Measurements from ENCODE around the gene PITPNC1. TPM values are rescaled to one million over a fixed set of nuclear protein-coding genes. Genes with fewer than 3 reads are reported as not detected.

The PITPNC1 gene
- polyA plus RNA-seq, 1 of the 3 experiments (the other 2 are of a cell fraction): 18.4 TPM

DNA sequence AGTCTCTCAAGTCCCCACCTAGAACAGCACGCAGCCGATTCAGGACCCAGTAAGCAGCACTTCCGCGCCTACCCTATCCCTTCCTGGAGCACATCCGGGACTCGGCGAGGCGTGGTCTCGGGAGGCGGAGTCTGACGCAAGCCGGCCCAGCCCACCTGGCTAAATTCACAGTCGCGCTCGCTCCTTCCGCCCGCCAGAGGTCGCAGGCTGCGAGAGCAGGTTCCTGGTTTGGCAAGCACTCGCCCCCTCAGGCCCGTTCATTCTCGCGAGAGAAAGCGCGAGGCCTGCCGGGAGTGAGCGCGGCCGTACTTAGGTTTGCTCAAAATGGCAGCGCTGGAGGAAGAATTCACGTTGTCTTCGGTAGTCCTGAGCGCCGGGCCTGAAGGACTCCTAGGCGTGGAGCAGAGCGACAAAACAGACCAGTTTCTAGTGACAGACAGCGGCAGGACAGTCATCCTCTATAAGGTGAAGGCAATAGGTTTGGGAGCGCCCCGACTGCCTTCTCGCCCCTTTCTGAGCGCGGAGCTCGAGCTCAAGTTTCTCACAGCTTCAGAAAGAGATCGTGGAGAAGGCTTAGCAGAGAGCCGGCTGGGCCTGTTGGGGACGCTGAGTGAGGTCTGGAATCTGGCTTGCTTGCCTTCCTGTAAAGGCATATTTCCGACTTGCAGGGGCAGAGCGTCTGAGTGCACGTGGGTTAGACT lies 340.7 kb downstream of the PITPNC1 start, which contains the start of gene NOL11 (continued):
- TF ChIP-seq RAD21 (IDR thresholded peaks at IDR 0.05; ENCODE audit: low read length) (peak; percentile 70), MEF2A (IDR thresholded peaks at IDR 0.05; ENCODE audit: borderline replicate concordance, low read depth) (no peak), CHD2 (IDR thresholded peaks at IDR 0.05; ENCODE audit: low read length, partially characterized antibody) (peak; percentile 100), ELF1 (IDR thresholded peaks at IDR 0.05) (peak; percentile 97), JUND (IDR thresholded peaks at IDR 0.05) (no peak), TCF12 (IDR thresholded peaks at IDR 0.05) (peak; percentile 68; the same call in 1 of the 2 replicates), POLR2AphosphoS5 (IDR thresholded peaks at IDR 0.05; ENCODE audit: low read depth, low read length) (peak; percentile 100), REST (IDR thresholded peaks at IDR 0.05; ENCODE audit: low read depth, low read length) (peak; percentile 47; the same call in 1 of the 2 replicates), GABPA (IDR thresholded peaks at IDR 0.05; ENCODE audit: low read depth) (peak; percentile 82), FOSL2 (IDR thresholded peaks at IDR 0.05; ENCODE audit: borderline replicate concordance, low read depth) (no peak)
- TF ChIP-seq, protein P1, sequence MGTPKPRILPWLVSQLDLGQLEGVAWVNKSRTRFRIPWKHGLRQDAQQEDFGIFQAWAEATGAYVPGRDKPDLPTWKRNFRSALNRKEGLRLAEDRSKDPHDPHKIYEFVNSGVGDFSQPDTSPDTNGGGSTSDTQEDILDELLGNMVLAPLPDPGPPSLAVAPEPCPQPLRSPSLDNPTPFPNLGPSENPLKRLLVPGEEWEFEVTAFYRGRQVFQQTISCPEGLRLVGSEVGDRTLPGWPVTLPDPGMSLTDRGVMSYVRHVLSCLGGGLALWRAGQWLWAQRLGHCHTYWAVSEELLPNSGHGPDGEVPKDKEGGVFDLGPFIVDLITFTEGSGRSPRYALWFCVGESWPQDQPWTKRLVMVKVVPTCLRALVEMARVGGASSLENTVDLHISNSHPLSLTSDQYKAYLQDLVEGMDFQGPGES (IDR thresholded peaks at IDR 0.05; ENCODE audit: low read depth, low read length): no peak
- TF ChIP-seq, protein P2, sequence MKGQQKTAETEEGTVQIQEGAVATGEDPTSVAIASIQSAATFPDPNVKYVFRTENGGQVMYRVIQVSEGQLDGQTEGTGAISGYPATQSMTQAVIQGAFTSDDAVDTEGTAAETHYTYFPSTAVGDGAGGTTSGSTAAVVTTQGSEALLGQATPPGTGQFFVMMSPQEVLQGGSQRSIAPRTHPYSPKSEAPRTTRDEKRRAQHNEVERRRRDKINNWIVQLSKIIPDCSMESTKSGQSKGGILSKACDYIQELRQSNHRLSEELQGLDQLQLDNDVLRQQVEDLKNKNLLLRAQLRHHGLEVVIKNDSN (IDR thresholded peaks at IDR 0.05; ENCODE audit: borderline replicate concordance, low read depth): 0 out of 2 replicates have a peak, but pooled peaks have one; percentile 31
- TF ChIP-seq, protein P3, sequence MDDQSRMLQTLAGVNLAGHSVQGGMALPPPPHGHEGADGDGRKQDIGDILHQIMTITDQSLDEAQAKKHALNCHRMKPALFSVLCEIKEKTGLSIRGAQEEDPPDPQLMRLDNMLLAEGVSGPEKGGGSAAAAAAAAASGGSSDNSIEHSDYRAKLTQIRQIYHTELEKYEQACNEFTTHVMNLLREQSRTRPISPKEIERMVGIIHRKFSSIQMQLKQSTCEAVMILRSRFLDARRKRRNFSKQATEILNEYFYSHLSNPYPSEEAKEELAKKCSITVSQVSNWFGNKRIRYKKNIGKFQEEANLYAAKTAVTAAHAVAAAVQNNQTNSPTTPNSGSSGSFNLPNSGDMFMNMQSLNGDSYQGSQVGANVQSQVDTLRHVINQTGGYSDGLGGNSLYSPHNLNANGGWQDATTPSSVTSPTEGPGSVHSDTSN (IDR thresholded peaks at IDR 0.05): 0 out of 2 replicates have a peak, but pooled peaks have one; percentile 18
